ENCODE data around the gene CYSTM1.
A peak's percentile ranks its signal among the peaks of the same experiment; 100 is the strongest.
"Not testable (repeated sequence)": the region's sequence is repeated elsewhere in the genome, so short reads cannot be mapped to it uniquely, and the experiment has no call there.

The CYSTM1 gene

DNA sequence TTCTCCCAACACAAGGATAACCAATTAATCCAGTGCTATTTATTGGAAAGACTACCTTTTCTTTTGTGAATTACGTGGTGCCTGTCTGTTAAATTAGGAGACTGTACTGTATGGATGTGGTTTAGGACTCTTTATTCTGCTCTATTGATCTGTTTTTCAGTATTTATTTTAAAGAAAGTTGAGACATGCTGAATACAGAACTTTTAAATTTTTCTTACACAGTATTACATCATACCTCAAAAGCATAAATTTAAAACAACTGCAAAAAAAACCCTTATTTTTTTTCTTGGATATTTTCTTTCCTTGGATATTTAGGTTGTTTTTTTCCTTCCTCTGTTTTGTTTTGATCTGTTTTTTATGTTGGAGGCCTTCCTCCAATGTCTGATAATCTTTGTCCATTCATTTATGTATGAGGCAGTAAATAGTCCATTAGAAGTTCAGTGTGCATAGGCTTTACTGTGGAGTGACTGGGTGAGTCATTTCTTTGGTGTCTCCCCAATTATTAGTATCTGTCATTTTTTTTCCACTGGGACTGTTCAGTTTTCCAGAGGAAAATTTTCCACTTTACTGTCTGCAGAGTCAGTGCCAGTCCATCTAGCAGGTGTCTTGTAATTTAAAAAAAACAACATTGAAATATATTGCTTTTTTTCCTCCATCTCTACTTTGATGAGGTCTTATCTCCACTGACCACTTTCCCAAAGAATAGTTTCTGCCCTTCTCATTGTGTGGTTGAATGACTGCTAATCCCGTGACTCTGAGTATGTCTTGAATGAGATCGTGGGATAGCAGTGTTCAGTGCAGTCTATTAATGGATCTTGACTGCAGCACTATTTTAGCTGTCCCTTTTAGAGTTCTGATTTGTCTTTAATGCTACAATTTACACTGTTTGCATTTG lies 15.2 kb downstream of the CYSTM1 start:
- DNase-seq (ENCODE audit: low read depth), result peak; percentile 79
- TF ChIP-seq CTCF (conservative IDR thresholded peaks at IDR 0.05; ENCODE audit: control insufficient read depth, insufficient read depth, low read depth, low read length), result no peak
- no peak overlapping the region for H3K4me3 ChIP-seq (ENCODE audit: control insufficient read depth, low read depth, low read length)

- H3K4me3 ChIP-seq (ENCODE audit: control insufficient read depth, low read depth, low read length), result no peak overlapping the region
- DNase-seq (ENCODE audit: low read depth), result no peak
- no peak for TF ChIP-seq CTCF (conservative IDR thresholded peaks at IDR 0.05; ENCODE audit: control insufficient read depth, insufficient read depth, low read depth, low read length)
Measured at GRCh38 chr5:140190872-140191218, 15.9 kb downstream of the CYSTM1 start.

- no peak overlapping the region for H3K4me3 ChIP-seq (ENCODE audit: control insufficient read depth, low read depth, low read length)
- TF ChIP-seq CTCF (conservative IDR thresholded peaks at IDR 0.05; ENCODE audit: control insufficient read depth, insufficient read depth, low read depth, low read length), result no peak
- no peak for DNase-seq (ENCODE audit: low read depth)
Measured at GRCh38 chr5:140192715-140193430, 17.9 kb downstream of the CYSTM1 start.

DNA sequence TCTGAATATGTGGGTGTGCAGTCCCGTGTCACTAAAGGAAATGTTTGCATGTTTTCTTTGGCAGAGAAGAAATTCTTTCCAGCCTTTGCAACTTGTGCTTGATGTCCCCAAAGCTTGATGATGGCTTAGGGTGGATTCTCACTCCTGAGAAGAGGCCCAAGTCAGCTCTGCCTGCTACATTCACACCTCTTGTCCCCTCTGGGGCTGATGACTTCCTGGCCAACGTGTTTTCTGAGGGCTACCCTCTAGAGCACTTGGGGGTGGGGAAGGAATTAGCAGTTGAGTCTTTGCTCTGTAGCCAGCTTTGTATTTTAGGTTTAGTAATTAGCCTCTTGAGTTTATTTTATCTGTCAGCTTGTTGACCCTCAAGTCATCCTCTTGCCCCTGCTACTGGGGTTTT lies 19.7 kb downstream of the CYSTM1 start:
- no peak for TF ChIP-seq CTCF (conservative IDR thresholded peaks at IDR 0.05; ENCODE audit: control insufficient read depth, insufficient read depth, low read depth, low read length)
- DNase-seq (ENCODE audit: low read depth), result no peak
- H3K4me3 ChIP-seq (ENCODE audit: control insufficient read depth, low read depth, low read length), result no peak overlapping the region

DNA sequence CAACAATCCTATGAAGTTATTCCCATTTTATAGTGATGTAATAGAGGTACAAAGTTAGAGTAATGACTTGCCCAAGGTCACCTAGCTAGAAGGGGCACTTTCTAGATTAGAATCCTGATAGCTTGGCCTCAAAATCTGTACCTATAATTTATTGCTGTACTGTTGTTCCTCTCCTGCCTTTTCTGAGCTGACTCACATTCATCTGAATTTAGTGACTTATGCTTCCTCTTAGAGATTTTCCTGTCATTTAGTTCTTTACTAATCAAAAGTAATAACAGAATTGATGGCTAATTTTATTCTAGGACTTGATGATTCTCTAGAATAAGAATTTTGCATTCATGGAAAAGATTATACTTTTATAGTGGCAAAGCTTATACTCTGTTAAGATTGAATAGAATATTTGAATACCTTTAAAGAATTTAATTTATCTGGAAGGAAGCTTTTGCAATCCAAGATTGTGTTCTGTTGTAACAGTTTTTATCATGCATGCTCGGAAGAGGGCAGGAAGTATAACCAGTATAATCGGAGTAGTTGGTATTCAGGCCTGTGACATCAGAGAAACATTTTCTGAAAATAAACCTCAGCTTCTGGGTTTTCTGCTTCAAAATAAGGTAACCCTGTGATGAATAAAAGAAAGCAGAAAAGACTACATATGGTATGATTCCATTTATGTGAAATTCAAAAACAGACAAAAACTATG lies 21.3 kb downstream of the CYSTM1 start:
- DNase-seq (ENCODE audit: low read depth), result no peak
- no peak overlapping the region for H3K4me3 ChIP-seq (ENCODE audit: control insufficient read depth, low read depth, low read length)
- no peak for TF ChIP-seq CTCF (conservative IDR thresholded peaks at IDR 0.05; ENCODE audit: control insufficient read depth, insufficient read depth, low read depth, low read length)

DNA sequence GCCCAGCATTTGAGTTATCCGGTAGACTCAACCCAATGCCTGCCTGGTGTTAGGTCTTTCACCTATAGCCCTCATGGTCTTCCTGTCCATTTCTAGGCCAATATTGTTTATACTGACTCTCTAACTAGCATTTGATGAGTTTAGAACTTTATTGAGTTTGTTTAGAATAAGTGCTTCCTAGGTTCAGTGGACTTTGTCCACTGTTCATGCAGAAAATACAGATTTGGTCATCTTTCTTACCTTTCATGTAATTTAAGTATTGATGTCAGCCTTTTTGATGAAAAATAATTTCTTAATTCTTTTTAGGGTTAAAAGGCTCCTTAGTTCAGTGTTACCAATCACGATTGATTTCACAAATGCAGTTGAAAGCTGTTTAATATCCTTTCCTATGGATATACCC lies 22.0 kb downstream of the CYSTM1 start:
- no peak for DNase-seq (ENCODE audit: low read depth)
- TF ChIP-seq CTCF (conservative IDR thresholded peaks at IDR 0.05; ENCODE audit: control insufficient read depth, insufficient read depth, low read depth, low read length), result no peak
- no peak overlapping the region for H3K4me3 ChIP-seq (ENCODE audit: control insufficient read depth, low read depth, low read length)

- DNase-seq (ENCODE audit: low read depth); H3K4me3 ChIP-seq (ENCODE audit: control insufficient read depth, low read depth, low read length): not testable (repeated sequence)
Measured at GRCh38 chr5:140198915-140199314, 23.9 kb downstream of the CYSTM1 start.
